Kidney capillary endothelial cell (primary cell): Measurements from ENCODE around the gene SCP2D1.

Experiments
- DNase-seq: peaks from one replicate; pipeline ENCODE4 v3.0.0-alpha.2; 2018; ENCODE audit warnings: low spot score

SCP2D1 gene

GRCh38 chr20:18815194-18815942, 1.8 kb downstream of the SCP2D1 start:
- no peak for DNase-seq

- no peak for DNase-seq
Measured at GRCh38 chr20:18822832-18823231, 9.2 kb downstream of the SCP2D1 start.

- DNase-seq = peak; percentile 7
Measured at GRCh38 chr20:18831830-18832499, 18.4 kb downstream of the SCP2D1 start.

GRCh38 chr20:18832546-18833200, 19.1 kb downstream of the SCP2D1 start:
- no peak for DNase-seq

- DNase-seq = no peak
Measured at GRCh38 chr20:18835466-18836256, 22.1 kb downstream of the SCP2D1 start.

- DNase-seq = no peak
Measured at GRCh38 chr20:18837718-18838117, 24.1 kb downstream of the SCP2D1 start.

GRCh38 chr20:18839507-18840247, 26.1 kb downstream of the SCP2D1 start:
- no peak for DNase-seq

- no peak for DNase-seq
Measured at GRCh38 chr20:18840248-18840645, 26.7 kb downstream of the SCP2D1 start.

GRCh38 chr20:18845017-18845416, 31.4 kb downstream of the SCP2D1 start:
- no peak for DNase-seq

GRCh38 chr20:18847226-18847755, 33.7 kb downstream of the SCP2D1 start:
- DNase-seq = no peak

- DNase-seq = no peak
Measured at GRCh38 chr20:18849131-18849530, 35.5 kb downstream of the SCP2D1 start.

- DNase-seq = no peak
Measured at GRCh38 chr20:18851629-18852028, 38.0 kb downstream of the SCP2D1 start.

- DNase-seq = no peak
Measured at GRCh38 chr20:18852318-18852717, 38.7 kb downstream of the SCP2D1 start.

- DNase-seq = no peak
Measured at GRCh38 chr20:18853216-18853615, 39.6 kb downstream of the SCP2D1 start.

GRCh38 chr20:18853946-18854646, 40.5 kb downstream of the SCP2D1 start:
- DNase-seq = no peak

GRCh38 chr20:18855882-18856281, 42.3 kb downstream of the SCP2D1 start:
- no peak for DNase-seq

GRCh38 chr20:18856873-18857272, 43.3 kb downstream of the SCP2D1 start:
- DNase-seq = no peak

- no peak for DNase-seq
Measured at GRCh38 chr20:18857640-18858039, 44.1 kb downstream of the SCP2D1 start.

GRCh38 chr20:18858816-18859215, 45.2 kb downstream of the SCP2D1 start:
- no peak for DNase-seq
